ENCODE results near the gene RPL9. TPM values are rescaled to one million over a fixed set of nuclear protein-coding genes. Genes with fewer than 3 reads are reported as not detected.
"Not testable (repeated sequence)": the region's sequence is repeated elsewhere in the genome, so short reads cannot be mapped to it uniquely, and the experiment has no call there.

Gene RPL9
- total and polyA plus RNA-seq, 7 donors: 1,915 to 14,511 (median 4,848) TPM

- DNase-seq: no peak
- Histone ChIP-seq H3K4me3 (no peak overlapping the region), H3K27ac (no peak overlapping the region), H3K27me3 (no peaks in the 10 kb centered on the region), H3K9me3 (no peaks in the 10 kb centered on the region), H3K4me1 (peaks cover 0 to 9% (median 3%) of the 10 kb centered on the region in 4 donors), H3K36me3 (no peaks in the 10 kb centered on the region)
- intact Hi-C loops (cut with DNase I): no loop called here
- no peak for TF ChIP-seq POLR2A (IDR thresholded peaks at IDR 0.05)
- no peak for TF ChIP-seq POLR2AphosphoS5 (IDR thresholded peaks at IDR 0.05)
- TF ChIP-seq, protein P1, sequence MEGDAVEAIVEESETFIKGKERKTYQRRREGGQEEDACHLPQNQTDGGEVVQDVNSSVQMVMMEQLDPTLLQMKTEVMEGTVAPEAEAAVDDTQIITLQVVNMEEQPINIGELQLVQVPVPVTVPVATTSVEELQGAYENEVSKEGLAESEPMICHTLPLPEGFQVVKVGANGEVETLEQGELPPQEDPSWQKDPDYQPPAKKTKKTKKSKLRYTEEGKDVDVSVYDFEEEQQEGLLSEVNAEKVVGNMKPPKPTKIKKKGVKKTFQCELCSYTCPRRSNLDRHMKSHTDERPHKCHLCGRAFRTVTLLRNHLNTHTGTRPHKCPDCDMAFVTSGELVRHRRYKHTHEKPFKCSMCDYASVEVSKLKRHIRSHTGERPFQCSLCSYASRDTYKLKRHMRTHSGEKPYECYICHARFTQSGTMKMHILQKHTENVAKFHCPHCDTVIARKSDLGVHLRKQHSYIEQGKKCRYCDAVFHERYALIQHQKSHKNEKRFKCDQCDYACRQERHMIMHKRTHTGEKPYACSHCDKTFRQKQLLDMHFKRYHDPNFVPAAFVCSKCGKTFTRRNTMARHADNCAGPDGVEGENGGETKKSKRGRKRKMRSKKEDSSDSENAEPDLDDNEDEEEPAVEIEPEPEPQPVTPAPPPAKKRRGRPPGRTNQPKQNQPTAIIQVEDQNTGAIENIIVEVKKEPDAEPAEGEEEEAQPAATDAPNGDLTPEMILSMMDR (IDR thresholded peaks at IDR 0.05): no peak
- no peak for TF ChIP-seq EP300 (IDR thresholded peaks at IDR 0.05)
- WGBS, 2 donors: 95% methylated on average over 11 of the region's 11 CpGs
Measured at GRCh38 chr4:39433878-39434492, 24.7 kb downstream of the RPL9 start.

- H3K36me3 ChIP-seq: no peaks in the 10 kb centered on the region
- no peak for TF ChIP-seq EP300 (IDR thresholded peaks at IDR 0.05)
- TF ChIP-seq POLR2AphosphoS5 (IDR thresholded peaks at IDR 0.05): no peak
- TF ChIP-seq POLR2A (IDR thresholded peaks at IDR 0.05): no peak
- TF ChIP-seq, protein P1 (IDR thresholded peaks at IDR 0.05): no peak
- H3K9me3 ChIP-seq: no peaks in the 10 kb centered on the region
- H3K4me1 ChIP-seq: no peaks in the 10 kb centered on the region
- H3K27ac ChIP-seq: no peak overlapping the region
- no peaks in the 10 kb centered on the region for H3K27me3 ChIP-seq
- no peak overlapping the region for H3K4me3 ChIP-seq
- intact Hi-C loops (cut with DNase I): no loop called here
- no peak for DNase-seq
- WGBS, 2 donors: 81 to 91% methylated on average over 4 of the region's 4 CpGs
Measured at GRCh38 chr4:39429476-39430334, 29.0 kb downstream of the RPL9 start.

DNA sequence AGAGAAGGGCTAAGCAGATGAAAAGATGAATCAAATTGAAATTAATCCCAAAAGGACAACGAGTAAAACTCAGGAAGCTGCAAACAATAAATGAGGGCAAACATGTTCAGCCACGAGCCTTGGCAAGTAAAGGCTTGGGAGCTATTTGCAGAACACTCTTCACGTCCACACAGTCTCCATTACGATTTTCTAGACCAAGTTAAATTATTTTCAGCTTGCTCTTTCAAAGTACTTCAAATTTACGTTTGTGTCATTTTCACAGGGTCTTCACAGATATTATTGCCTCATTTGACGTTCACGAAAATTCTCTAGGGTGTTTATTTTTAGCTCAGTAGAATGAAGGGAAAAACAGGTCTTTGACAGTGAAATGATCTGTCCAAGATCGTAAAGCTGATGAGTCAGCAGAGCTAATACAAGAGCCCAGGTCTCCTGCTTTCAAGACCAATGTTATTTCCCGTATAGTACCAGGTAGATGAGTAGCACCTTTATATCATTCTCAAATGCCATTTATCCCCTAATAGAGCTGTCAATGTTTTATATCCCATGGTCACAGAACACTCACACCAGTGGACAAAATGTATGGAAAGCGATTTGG lies 31.1 kb downstream of the RPL9 start:
- Histone ChIP-seq H3K4me3 (no peak overlapping the region), H3K9me3 (no peaks in the 10 kb centered on the region), H3K27me3 (no peaks in the 10 kb centered on the region), H3K36me3 (no peaks in the 10 kb centered on the region), H3K4me1 (no peaks in the 10 kb centered on the region), H3K27ac (no peak overlapping the region)
- 59 to 69% methylated on average over 10 of the region's 10 CpGs for WGBS, 2 donors
- no peak for TF ChIP-seq EP300 (IDR thresholded peaks at IDR 0.05)
- no peak for TF ChIP-seq POLR2A (IDR thresholded peaks at IDR 0.05)
- TF ChIP-seq, protein P1 (IDR thresholded peaks at IDR 0.05): no peak
- no peak for TF ChIP-seq POLR2AphosphoS5 (IDR thresholded peaks at IDR 0.05)
- DNase-seq: no peak
- intact Hi-C loops (cut with DNase I): no loop called here

GRCh38 chr4:39426728-39427127 lies 32.0 kb downstream of the RPL9 start:
- no peaks in the 10 kb centered on the region for H3K27me3 ChIP-seq
- no peak for DNase-seq
- H3K36me3 ChIP-seq: no peaks in the 10 kb centered on the region
- TF ChIP-seq EP300 (IDR thresholded peaks at IDR 0.05) (no peak), POLR2AphosphoS5 (IDR thresholded peaks at IDR 0.05) (no peak)
- TF ChIP-seq, protein P1 (IDR thresholded peaks at IDR 0.05): no peak
- 95 to 98% methylated on average over 1 of the region's 1 CpG for WGBS, 2 donors
- no peak overlapping the region for H3K27ac ChIP-seq
- intact Hi-C loops (cut with DNase I): no loop called here
- H3K4me1 ChIP-seq: no peaks in the 10 kb centered on the region
- no peak overlapping the region for H3K4me3 ChIP-seq
- no peaks in the 10 kb centered on the region for H3K9me3 ChIP-seq

- H3K4me3 ChIP-seq; H3K4me1 ChIP-seq; H3K27ac ChIP-seq; intact Hi-C loops (cut with DNase I); H3K9me3 ChIP-seq; DNase-seq; H3K27me3 ChIP-seq; H3K36me3 ChIP-seq: not testable (repeated sequence)
- 92 to 94% methylated on average over 1 of the region's 1 CpG for WGBS, 2 donors
Measured at GRCh38 chr4:39425297-39425696, 33.4 kb downstream of the RPL9 start.

Data from sigmoid colon (tissue), 7 donors.